Mesodermal cell (in vitro differentiated cells): ENCODE data around the gene TBC1D8.

Experiments used
- H3K27ac ChIP-seq: 2 replicates; pipeline ENCODE4 v1.7.0; 2013; ENCODE audit warnings: mild to moderate bottlenecking, low read depth, low read length, moderate library complexity; ENCODE audit not compliant: severe bottlenecking
- H3K36me3 ChIP-seq: 2 replicates; pipeline ENCODE4 v1.7.1; 2013; ENCODE audit warnings: mild to moderate bottlenecking, low read length, moderate library complexity; ENCODE audit not compliant: control insufficient read depth, insufficient read depth
- H3K4me1 ChIP-seq: one replicate; pipeline ENCODE4 v1.7.1; 2013; ENCODE audit warnings: mild to moderate bottlenecking, low read length; ENCODE audit not compliant: insufficient read depth, control insufficient read depth, poor library complexity, severe bottlenecking
- H3K4me3 ChIP-seq: 2 replicates; pipeline ENCODE4 v1.7.0; 2013; ENCODE audit warnings: low read length, control low read depth, mild to moderate bottlenecking; ENCODE audit not compliant: insufficient read depth, poor library complexity, severe bottlenecking; ENCODE audit errors: extremely low read depth
- H3K9me3 ChIP-seq: 2 replicates; pipeline ENCODE4 v1.7.1; 2013; ENCODE audit warnings: mild to moderate bottlenecking, low read length, moderate library complexity; ENCODE audit not compliant: control insufficient read depth
- WGBS, 2 experiments: methylation state at CpG; one replicate each; pipeline ENCODE4 v1.1.5; 2013; ENCODE audit warnings: missing lambda C conversion rate in 2 of 2; ENCODE audit not compliant: insufficient coverage in 2 of 2; 5-methylcytosine and 5-hydroxymethylcytosine counted together

The TBC1D8 gene

GRCh38 chr2:100964681-100965169 is 186.5 kb downstream of the TBC1D8 start:
- H3K9me3 ChIP-seq = no peaks in the 10 kb centered on the region

GRCh38 chr2:100964222-100964621 is 187.0 kb downstream of the TBC1D8 start:
- Histone ChIP-seq H3K4me3 (no peak overlapping the region), H3K4me1 (no peaks in the 10 kb centered on the region), H3K9me3 (no peaks in the 10 kb centered on the region), H3K36me3 (no peaks in the 10 kb centered on the region), H3K27ac (no peak overlapping the region)
- 89 to 94% methylated on average over 5 to 12 of the region's 12 CpGs for WGBS, 2 experiments

More at GRCh38 chr2:100964681-100965169, 186.5 kb downstream of the TBC1D8 start:
- Histone ChIP-seq H3K27ac (no peak overlapping the region), H3K4me3 (no peak overlapping the region), H3K4me1 (no peaks in the 10 kb centered on the region), H3K36me3 (no peaks in the 10 kb centered on the region)
- WGBS, 2 experiments = 83 to 84% methylated on average over 7 to 9 of the region's 11 CpGs

GRCh38 chr2:100963026-100963375 is 188.2 kb downstream of the TBC1D8 start:
- no peaks in the 10 kb centered on the region for H3K9me3 ChIP-seq
- no peaks in the 10 kb centered on the region for H3K36me3 ChIP-seq
- no peak overlapping the region for H3K27ac ChIP-seq
- 92 to 100% methylated on average over 2 of the region's 4 CpGs for WGBS, 2 experiments
- H3K4me1 ChIP-seq = no peaks in the 10 kb centered on the region
- H3K4me3 ChIP-seq = no peak overlapping the region

GRCh38 chr2:100962366-100963025 is 188.7 kb downstream of the TBC1D8 start:
- H3K36me3 ChIP-seq = no peaks in the 10 kb centered on the region
- no peak overlapping the region for H3K4me3 ChIP-seq

GRCh38 chr2:100960688-100961087 is 190.5 kb downstream of the TBC1D8 start:
- no peaks in the 10 kb centered on the region for H3K9me3 ChIP-seq
- no peak overlapping the region for H3K4me3 ChIP-seq
- H3K27ac ChIP-seq = no peak overlapping the region
- no peaks in the 10 kb centered on the region for H3K4me1 ChIP-seq
- WGBS, 2 experiments = 90% methylated on average over 4 of the region's 4 CpGs
- no peaks in the 10 kb centered on the region for H3K36me3 ChIP-seq

More at GRCh38 chr2:100962366-100963025, 188.7 kb downstream of the TBC1D8 start:
- Histone ChIP-seq H3K9me3 (no peaks in the 10 kb centered on the region), H3K4me1 (no peaks in the 10 kb centered on the region), H3K27ac (no peak overlapping the region)
- WGBS, 2 experiments = 94 to 96% methylated on average over 8 to 11 of the region's 12 CpGs

GRCh38 chr2:100959225-100959880 is 191.8 kb downstream of the TBC1D8 start:
- Histone ChIP-seq H3K9me3 (no peaks in the 10 kb centered on the region), H3K4me3 (no peak overlapping the region), H3K4me1 (no peaks in the 10 kb centered on the region), H3K36me3 (no peaks in the 10 kb centered on the region), H3K27ac (no peak overlapping the region)
- WGBS, 2 experiments = 80 to 89% methylated on average over 2 to 5 of the region's 6 CpGs

GRCh38 chr2:100957996-100958653 is 193.1 kb downstream of the TBC1D8 start:
- Histone ChIP-seq H3K36me3 (no peaks in the 10 kb centered on the region), H3K9me3 (no peaks in the 10 kb centered on the region), H3K4me3 (no peak overlapping the region), H3K27ac (no peak overlapping the region), H3K4me1 (no peaks in the 10 kb centered on the region)
- 87% methylated on average over 10 to 14 of the region's 16 CpGs for WGBS, 2 experiments
